GM03348 (cell line): ENCODE data around the gene LRTM2.

Source experiments
- DNase-seq: peaks from one replicate; pipeline ENCODE4 v3.0.0; 2012; ENCODE audit warnings: low spot score

Gene LRTM2

DNA sequence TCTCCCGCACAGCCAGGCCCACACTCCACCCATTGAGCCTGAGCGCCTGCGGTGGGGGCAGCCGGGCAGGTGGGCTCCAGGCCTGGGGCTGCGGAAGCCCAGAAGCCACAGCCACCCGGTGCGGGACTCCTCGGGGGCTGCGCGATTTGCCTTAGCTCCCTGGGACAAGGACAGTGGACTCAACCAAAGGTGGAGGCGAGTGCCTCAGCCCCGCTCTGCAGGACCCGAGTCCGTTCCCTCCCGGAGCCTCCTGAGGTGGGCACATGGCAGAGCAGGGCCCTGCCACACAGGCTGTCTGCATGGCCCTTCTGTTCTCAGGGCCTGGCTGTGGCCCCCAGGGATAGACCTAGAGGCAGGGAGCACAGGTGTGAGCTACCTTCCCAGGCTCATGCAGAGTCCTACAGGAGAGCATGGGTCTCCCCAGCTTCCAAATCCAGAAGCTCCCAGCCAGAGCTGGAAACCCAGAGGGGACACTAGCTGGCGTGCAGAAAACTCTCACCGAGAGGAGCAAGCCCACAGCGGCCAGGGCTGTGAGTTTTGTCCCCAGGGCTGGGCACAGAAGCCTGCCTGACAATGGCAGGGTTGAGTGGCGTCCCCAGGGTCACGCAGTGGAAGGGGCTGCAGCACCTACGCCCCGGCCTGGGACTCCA is 22.2 kb upstream of the LRTM2 start:
- DNase-seq = no peak

DNA sequence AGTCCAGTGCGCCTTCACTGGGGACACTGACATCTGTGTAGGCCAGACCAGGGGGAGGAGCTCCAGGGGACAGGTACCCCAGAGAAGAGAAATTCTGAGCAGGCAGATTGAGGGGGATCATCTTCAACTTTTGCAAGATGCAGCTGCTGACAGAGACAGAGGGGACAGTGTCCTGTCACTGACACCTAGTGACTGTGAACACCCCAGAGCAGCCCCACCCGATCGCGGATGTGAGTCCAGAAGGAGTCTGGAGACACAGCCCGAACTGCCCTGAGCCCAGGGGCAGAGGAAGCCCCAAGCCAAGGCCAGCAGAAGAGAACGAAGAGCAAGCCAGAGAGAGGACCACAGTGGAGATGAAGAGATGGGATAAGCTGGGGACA is 21.7 kb upstream of the LRTM2 start:
- DNase-seq = no peak

DNA sequence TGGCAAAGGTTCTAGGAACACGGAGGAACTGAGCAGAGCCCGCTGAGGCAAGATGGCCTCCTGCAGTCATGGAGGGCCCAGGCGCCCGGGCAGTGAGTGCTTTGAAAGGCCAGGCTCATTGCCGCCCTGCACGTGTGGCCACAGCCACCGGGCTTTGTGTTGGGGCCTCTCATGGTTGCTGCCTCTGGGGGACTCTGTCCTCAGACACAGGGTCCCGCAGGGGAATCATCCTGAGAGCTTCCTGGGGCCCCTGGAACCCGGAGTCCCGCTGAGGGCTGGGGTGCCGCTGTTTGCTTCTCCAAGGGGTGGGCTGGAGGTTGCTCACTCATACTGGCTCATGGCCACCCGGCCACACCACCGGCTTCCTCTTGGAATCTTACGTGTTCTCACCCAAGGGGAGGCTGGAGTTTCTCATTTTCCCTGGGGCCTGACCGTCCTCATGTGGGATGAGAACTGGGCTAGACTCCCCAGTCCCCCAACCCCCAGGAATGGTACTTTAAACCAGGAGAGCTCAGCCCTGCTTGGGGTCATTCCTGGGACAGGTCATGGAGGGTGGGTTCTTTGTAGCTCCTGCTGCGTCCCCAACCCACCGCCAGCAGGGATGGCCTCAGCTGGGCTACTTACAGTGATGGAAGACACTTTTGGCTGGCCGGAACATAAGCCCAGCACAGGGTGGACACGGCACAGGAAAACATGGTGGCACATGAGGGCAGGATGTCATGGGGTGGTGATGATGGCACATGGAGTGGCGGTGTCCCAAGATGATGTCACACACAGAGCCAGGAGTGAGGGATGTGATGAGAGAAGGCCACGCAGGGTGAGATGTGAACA is 21.1 kb upstream of the LRTM2 start:
- DNase-seq = no peak

DNA sequence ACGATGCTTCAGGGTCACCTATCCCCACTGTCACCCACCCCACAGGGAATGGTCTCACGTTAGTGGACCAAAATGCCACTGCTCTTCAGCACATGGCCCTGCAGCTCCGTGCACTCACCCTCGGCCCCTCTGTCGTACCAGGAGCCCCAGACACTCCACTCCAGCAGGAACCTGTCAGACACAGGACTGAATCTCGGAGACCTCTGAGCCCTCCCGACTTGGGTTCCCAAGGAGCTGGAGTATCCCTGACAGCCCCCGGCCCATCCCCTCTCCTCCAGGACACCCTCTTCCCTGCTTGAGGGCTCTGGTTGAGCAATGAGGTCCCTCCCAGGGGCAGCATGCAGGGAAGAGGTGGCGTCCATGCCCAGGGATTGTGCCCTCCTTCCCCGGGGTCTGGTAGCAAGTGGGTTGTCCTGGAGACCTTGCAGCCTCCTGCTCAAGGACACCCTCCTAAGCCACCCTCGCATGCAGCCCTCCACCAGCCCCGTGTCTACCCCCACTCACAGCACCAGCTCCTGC is 20.4 kb upstream of the LRTM2 start:
- DNase-seq = no peak

DNA sequence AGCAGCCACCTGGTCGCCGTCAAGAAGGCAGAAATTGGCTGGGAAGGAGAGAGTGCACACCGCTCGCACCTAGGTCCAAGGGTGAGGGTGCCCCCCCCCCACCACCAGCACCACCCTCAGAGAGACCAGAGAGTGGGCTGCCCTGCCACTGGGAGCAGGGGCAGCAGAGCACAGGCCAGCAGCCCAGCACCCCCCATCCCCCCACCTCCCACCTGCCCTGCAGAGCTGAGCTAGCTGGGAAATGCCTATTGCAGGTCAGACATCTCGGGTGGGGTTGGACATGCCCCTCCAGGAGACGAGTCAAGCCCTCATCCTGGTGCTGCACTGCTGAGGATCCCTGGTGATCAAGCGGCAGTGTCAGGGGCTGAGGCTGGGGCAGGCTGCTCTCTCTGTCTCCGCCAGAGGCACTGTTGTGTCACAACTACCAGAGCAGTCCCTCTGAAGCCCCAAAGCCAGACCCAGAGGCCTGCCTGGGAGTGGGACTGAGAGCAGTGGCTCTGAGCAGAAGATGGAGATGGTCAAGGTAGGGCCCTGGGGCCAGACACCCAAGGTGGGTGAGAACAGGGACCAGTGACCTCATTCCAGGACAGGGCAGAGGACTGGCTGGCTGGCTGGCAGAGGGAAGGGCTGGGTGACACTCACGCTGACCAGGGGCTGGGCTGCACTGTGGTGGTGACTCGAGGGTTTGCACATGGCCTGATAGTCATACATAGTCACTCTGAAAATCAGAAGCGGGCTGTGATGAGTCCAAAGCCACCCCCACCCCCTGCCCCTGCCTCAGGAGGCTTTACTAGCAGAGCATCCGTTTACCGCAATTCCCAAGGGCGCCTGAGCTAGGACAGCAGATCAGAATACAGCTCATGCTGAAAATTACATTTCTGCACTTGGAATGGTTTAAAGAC is 19.7 kb upstream of the LRTM2 start:
- DNase-seq = peak; percentile 71

DNA sequence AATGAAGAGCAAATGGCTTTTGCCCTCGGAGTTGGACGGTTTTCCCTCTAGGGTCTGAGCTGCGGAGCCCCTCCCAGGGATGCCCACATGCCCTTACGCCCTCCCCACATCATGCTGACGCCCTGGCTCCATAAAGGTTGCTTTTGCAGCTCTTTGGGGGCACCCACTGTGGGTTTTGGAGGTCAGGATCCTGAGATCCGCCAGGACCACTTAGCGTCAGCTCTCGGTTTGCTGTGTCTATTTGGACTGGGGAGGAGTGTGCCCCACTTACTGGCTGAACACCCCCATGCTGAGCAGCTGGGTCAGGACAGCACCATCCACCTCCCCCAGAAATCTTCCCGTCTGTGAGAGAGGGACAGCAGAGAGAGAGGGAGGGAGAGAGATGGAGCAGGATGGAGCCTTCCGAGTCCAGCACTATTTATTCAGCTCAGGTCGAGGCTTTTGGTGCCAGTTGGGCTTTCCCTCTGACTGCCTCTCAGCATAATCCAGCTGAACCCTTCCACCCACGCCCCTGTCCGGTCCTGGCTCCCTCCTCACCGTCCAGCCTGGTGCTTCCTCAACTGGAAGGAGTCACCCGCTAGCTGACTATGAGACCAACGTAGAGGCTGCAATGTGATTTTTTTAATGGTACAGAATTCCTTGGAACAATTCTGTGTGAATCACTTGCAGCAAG is 18.9 kb upstream of the LRTM2 start:
- no peak for DNase-seq

DNA sequence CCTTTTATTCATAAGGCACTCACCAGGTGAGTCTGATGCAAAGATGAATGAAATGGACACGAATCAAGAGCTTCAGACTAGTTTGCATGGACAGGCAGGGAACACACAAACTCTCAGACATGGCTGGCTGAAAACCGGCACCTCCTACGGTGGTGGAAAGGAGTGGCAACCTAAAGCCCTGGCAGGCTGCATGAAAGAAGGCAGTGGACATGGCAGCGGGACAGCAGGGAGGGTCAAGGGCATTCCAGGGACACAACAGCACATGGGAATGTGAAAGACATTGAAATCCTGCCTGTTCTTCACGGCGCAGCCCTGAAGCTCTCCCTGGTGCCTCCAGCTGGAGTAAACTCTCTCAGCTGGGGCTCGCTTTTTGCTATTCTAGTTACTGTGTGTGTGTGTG is 16.6 kb upstream of the LRTM2 start:
- no peak for DNase-seq

DNA sequence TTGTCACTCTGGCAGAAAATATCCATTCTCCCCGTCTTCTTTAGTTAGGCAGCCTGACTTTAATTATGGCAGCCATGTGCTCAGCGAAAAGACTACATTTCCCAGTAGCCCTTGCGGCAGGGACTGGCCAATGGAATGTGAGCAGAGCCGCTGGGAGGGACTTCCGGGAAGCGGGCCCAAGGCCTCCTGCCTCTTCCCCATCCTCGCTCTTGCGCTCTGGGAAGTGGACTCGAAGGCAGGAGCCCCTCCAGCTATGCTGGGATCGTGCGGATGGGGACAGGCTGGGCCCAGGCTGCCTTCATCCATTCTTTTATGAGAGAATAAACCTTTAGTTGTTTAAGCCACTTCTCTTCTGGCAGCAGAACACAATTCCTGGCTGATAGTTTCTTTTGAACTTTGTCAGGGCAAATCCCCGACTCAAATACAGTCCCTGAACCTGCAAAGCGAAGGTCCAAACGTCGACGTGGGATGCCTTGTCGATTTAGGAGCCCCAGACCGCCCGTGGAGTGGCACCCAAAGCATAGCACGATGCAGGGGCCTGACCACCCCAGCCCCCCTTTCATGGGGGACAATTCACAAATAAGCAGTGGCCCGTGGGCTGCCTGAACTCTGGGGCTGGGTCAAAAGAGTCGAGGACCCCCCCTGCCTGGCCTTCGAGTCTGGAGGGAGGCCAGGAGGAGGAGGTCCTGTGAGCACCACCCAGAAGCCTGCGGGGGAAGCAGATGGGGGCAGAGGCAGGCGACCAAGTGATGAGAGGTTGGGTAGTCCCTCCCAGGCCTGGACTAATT is 15.6 kb upstream of the LRTM2 start:
- DNase-seq = peak; percentile 95

DNA sequence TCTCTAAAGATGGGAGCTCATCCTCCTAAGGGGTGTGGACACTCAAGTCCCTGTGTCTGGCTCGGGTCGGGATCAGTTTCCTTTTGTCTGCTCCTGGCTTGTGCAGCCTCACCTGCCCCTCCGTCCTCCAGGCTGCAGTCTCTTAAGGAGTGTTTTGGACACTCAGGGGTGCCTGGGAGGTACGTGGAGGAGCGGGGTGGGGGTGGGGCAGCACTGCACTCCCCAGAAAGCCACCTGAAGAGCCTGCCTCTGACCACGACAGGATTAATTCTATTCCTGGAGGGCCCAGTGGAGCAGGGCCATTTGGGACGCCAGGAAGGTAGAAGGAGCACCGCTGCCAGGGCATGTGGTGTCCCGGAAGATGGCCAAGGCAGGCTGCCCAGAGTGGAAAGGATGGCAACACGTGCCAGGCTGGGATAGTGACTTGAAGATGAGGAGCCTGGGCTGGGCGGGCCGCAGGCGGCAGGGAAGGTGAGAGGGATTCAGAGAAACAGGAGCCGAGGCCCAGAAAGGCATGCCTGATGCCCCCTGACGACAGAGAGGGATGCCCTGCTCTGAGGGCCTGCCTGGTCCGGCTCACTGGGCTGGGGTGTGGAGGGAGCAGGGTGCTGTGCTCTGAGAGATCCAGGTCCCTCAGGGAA is 14.8 kb upstream of the LRTM2 start:
- no peak for DNase-seq

DNA sequence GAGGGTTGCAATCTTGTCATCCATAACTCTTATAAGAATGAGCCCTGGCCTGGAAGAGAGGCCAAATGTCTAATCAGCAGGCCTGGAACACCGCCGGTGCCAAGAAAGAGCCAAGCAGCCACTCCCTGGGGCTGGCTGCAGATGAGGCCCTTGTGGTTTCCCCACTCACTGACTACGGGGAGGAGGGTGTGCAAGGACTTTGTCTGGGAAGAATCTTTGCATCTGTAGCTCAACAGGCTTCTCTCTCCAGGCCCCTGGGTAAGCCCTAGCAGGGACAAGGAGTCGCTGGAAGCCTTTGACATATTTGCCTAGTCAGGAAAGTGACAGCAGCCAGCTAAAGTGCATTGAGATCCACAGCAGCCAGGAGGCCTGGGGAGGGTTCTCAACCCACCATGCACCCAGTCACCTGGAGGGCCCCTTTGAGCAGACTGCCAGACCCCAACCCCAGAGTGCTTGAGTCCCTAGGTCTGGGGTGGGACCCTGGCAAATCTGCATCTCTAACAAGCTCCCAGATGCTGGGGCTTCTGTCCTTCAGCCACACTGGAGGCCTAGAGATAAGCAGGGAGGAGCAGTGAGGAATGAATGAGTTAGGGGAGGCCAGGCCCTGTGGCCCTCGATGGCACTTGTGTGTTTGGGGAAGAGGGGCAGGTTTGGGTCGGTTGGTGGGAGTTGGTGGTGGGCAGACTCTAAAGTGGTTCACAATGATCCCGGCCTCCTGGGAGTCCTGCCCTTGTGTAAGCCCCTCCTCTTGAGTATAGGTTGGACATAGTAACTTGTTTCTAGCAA is 13.9 kb upstream of the LRTM2 start:
- peak; percentile 75 for DNase-seq

DNA sequence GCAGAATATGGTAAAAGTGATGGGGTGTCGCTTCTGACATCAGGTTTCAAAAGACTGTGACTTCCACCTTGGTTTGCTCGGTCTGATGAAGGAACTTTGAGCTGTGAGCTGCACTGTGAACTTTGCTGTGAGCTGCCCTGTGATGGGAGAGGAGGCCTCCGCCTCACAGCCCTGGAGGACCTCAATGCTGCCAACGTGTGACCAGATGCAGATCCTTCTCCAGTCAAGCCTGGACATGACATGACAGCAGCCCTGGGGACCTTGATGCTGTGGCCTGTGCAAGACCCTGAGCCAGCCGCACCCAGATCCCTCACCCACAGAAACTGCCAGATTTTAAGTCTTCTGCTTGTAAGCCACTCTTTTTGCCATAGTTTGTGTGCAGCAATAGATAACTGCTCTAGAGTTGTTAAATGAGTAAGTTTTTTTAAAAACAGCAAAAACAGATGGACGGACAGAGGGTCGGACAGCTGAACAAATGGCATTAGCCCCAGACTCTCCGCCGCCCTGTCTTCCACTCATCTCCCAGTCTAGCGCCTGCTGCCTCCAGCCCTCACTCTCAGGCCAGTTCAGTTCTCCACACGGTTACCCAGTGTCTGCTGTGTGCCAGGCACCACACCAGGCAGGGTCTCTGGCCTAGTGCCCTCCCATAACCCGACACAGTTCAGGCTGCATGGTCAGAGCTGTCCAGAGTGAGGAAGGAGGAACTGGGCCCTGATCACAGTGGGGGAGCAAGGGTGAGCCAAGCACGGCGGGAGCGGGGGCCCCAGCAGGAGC is 13.1 kb upstream of the LRTM2 start:
- no peak for DNase-seq

DNA sequence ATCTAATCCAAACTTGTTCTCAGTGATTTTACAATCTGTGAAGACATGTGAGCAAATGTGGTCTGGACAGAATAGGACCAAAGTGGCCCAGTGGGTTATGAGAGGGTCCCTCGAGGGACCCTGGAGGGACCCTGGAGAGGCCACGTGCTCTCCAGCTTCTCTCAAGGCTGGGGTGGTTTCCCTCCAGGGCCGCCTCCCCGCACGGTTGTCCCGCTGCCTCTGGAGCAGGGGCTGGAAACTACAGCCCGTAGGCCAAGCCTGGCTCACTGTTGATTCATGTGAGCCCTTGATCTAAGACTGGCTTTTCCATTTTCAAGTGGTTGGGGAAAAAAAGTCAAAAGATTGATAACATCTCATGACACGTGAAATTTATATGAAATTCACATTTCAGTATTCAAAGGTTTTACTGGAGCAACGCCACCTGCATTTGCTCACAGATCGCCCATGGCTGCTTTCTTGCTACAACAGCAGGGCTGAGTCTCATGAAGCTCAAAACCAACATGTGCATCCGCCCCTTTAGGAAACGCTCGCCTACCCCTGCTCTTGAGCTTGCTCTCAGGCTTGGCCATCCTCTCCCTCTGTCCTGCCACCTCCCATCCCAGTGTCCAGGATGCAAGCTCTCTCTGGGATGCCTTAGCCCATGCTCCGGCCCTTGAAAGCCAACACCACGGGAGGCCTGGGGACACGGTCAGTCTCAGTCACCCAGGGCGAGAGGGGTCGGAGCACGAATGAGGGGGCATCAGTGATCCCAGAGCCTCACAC is 12.1 kb upstream of the LRTM2 start:
- no peak for DNase-seq

DNA sequence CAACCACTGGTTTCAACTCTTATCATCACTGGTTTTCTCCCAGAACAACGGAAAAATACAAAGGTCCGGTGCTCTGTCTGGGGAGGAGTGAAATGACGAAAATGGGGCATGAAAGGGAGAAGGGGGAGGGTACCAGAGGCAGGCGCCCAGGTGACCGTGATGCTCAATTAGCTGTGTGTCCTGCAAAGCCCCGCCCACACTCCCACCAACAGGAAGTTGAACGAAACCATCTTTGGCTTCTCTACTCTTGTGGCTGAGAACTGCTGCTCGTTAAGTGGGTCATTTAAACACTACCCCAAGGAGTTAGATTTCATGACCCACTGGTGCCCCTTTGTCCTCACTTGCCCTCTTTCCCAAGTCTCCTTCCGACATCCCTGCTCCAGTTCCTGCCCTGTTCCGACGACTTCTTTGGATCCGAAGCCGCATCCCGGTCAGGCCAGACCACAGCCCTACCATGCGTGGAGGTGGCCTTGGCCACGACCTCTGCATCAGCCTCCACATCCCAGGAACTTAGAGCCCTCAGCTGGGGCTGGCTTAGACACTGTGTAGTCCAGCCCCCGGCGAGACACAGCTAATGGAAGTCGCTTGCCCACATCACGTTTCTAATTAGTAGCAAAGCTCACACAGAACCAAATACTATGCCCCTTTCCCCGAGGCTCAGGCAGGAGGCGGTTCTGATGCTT is 11.4 kb upstream of the LRTM2 start:
- DNase-seq = no peak

DNA sequence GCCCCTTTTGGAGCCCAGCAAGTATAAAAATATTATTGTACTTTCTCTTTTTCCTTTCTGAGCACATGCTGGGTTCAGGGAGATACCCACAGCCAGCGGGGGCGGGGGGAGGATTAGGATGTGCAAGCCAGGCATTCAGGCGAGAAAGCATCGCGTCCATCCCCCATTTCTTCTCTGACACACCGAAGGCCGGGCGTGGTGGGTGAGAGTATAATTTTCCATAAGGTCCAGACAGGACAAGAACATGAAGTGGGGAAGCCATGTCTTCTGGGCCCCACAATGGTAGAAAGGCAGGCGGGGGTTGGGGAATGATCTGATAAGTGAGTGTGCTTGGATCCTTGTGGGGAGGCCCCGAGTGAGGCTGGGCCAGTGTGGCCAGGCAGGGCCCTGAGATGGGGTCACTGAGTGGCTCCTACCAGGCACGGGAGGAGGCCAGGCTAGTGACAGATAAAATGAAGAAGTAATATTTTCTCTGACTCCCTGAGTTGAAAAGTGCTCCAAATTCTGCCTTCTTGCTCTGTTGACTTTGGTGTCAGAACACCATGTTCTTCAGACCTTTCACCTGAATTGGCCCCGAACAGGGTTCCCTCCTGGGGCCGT is 10.7 kb upstream of the LRTM2 start:
- no peak for DNase-seq

DNA sequence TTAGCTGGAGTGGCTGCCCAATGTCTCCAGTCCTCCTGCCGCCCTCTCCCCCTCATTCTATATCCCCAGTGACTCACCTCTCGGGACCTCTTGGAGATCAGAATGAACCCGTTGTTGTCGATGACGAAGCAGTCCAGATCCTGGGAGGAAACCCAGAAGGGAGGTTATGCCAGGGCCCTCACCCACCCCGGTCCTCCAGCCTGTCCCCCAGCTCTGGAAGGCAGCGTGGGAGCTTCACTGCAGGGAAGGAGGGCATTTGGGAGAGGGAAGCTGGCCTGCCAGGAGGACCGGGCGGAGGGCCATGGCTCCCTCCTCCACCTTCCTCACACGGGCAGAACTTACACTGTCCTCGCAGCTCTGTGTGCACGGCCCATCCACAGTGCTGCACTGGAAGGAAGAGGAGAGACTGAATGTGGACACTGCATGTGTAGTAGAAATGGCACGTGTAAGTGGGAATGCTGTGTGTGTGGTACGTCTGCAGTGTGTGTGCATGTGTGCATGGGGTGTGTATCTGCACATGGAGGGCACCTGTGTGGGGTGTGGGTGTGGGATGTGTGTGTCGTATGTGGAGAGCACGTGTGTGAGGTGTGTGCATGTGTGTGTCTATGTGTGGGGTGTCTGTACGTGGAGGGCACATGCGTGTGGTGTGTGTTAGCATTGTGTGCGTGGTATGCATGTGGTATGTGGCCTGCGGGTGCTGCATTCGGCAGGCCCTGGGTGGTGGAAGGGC is 10.0 kb upstream of the LRTM2 start:
- no peak for DNase-seq

DNA sequence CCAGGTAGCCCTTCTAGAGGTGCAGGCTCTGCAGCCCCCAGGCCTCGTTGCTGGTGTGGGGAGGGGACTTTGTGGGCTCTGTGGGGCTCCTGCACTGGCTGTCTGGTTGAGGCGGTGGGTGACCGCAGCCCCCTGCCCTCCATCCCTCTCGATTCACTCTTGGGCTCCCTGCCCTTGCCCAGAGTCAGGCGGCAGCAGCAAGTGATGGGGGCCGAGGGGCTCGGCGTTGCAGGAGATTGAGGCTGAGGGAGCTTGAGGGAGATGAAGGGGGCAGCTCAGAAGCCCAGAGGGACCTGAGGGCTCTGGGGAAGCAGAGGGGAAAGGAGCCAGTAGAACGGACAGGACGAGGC is 9.5 kb upstream of the LRTM2 start:
- DNase-seq = no peak
